Activated T-helper 1 cell treated with anti-CD3 and anti-CD28 coated beads, Interleukin-12 subunit alpha, Interleukin-12 subunit beta, Interleukin-2, Interleukin-4 antibody, amounts not matched to agents 30 ng/mL and 10 ng/mL and 1 ng/mL, durations not matched to agents 14 hours and 24 hours and 36 hours (primary cell): ENCODE data around the gene IFI6. TPM values are rescaled to one million over a fixed set of nuclear protein-coding genes. Genes with fewer than 3 reads are reported as not detected.
"Not testable (repeated sequence)": the region's sequence is repeated elsewhere in the genome, so short reads cannot be mapped to it uniquely, and the experiment has no call there.

Experiments
- DNase-seq: peaks from one replicate; pipeline ENCODE4 v3.0.0; 2021; ENCODE audit warnings: low spot score
- H3K27ac Mint-ChIP-seq: one replicate; pipeline ENCODE4 v1.8.0; 2021; ENCODE audit warnings: mild to moderate bottlenecking, mixed read lengths
- H3K27me3 Mint-ChIP-seq: one replicate; pipeline ENCODE4 v1.8.0; 2022; ENCODE audit warnings: mild to moderate bottlenecking, moderate library complexity, mixed read lengths; ENCODE audit not compliant: insufficient read depth
- H3K36me3 Mint-ChIP-seq: one replicate; pipeline ENCODE4 v1.8.0; 2021; ENCODE audit warnings: low read depth, mixed read lengths
- H3K4me1 Mint-ChIP-seq: one replicate; pipeline ENCODE4 v1.8.0; 2021; ENCODE audit warnings: low read depth, mixed read lengths
- H3K4me3 Mint-ChIP-seq: one replicate; pipeline ENCODE4 v1.8.0; 2021; ENCODE audit warnings: mild to moderate bottlenecking, moderate library complexity, mixed read lengths
- H3K9me3 Mint-ChIP-seq: one replicate; pipeline ENCODE4 v1.8.0; 2021; ENCODE audit warnings: mixed read lengths
- intact Hi-C: fragments of 100-400 bp; cut with micrococcal nuclease; formaldehyde crosslinking; loops from one replicate; pipeline ENCODE4 v1.15.1; 2024
- total RNA-seq: library from RNA; stranded (reverse); gene quantifications from 2 replicates; pipeline ENCODE4 v1.2.3, GENCODE V29; 2022

Gene IFI6
- total RNA-seq, 1 donor from 2014 or later = 71.7 TPM

DNA sequence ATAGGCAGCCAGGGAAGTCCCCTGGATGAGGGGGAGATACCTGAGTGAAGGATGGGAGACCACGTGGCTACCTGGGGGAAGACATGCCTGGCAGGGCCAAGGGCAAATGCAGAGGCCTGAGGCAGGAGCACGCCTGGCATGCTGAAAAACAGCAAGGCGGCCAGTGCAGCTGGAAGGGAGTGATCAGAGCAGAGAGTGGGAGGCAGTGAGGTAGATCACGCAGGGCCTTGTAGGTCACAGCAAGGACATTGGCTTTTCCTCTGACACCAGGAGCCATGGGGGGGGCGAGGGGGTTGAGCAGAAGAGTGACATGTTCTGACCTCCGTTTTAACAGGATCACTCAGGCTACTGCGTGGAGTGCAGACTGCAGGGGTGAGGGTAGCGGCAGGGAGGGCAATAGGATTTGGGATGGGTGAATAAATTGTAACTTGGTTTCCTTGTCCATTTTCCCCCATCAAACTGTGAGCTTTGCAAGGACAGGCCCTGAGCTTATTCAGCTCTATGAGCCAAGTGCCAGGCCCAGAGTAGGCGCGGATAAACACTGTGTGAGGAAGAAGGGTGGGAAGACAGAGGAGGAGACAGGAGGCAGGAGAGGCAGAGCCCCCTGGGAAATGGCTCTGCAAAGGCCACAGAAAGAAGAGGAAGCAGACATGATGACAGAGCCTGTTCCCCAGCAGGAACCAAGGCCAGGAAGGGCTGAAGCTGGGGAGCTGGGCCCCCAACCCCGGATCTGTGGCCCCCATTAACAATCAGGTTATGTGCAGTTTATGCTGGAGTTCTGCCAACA, 16.6 kb downstream of the IFI6 start:
- no peaks in the 10 kb centered on the region for H3K27me3 Mint-ChIP-seq
- no peaks in the 10 kb centered on the region for H3K9me3 Mint-ChIP-seq
- peaks cover 53% of the 10 kb centered on the region for H3K4me1 Mint-ChIP-seq
- H3K27ac Mint-ChIP-seq = peak overlapping the region; percentile 56
- intact Hi-C loops = no loop called here
- DNase-seq = no peak
- H3K36me3 Mint-ChIP-seq = peaks cover 2% of the 10 kb centered on the region
- H3K4me3 Mint-ChIP-seq = no peak overlapping the region

DNA sequence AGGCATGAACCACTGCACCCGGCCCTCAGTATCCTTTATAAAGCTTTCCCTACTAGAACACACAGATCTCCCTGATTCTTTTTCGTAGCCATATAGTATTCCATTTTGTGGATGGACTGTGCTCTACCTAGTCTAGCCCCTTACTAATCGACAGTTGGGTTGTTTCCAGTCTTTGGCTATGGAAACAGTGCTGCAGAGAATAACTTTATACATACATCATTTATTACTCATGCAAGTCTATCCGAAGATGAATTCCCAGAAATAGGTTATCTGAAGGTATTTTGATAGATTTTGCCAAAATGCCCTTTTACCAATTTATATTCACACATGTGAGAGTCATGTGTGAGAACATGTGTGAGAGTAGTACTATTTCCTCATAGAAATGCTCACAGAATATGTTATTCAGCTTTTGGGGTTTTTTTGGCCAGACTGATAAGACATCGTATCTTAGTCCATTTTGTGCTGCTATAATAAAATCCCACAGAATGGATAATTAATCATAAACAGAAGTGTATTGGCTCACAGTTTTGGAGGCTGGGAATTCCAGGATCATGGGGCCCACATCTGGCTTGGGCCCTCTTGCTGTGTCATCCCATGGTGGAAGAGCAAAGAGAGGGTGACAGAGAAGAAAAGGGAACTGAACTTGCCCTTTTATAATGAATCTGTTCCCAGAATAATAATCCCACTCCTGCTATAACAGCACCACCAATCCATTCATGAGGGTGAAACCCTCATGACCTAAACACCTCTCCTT, 19.7 kb downstream of the IFI6 start:
- H3K4me3 Mint-ChIP-seq = no peak overlapping the region
- no peaks in the 10 kb centered on the region for H3K9me3 Mint-ChIP-seq
- H3K27me3 Mint-ChIP-seq = no peaks in the 10 kb centered on the region
- H3K36me3 Mint-ChIP-seq = peaks cover 2% of the 10 kb centered on the region
- DNase-seq = no peak
- intact Hi-C loops = no loop called here
- peak overlapping the region; percentile 81 for H3K27ac Mint-ChIP-seq
- H3K4me1 Mint-ChIP-seq = peaks cover 44% of the 10 kb centered on the region

DNA sequence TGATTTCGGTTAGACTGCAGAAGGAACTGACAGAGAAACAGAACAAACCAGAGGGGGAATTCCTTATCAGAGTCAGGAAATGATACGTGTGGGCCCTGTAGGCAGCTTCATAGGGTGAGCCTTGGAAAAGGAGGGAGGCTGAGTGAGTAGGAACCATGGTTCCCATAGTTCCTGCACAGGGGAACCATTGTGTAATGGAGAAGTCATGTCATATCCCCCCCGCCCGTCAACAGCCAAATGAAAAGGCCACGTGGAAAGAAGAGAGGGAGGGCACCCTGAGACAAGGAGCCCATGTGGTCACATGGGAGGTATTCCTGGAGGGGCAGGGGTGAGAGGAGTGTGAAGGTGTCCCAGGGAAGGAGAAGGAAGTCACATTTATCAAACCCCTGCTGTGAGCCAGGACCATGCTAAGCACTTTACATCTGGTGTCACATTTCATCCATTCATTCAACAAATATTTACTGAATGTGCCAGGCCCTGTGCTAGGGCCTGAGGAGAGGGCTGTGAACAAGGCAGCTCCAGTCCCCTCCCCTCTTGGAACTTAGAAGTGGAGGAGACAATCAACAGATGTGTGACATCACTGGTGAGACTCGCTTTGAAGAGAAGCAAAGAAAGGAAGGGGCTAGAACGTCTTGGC, 21.3 kb downstream of the IFI6 start:
- Mint-ChIP-seq H3K27ac (peak overlapping the region; percentile 96), H3K36me3 (peaks cover 2% of the 10 kb centered on the region), H3K27me3 (no peaks in the 10 kb centered on the region), H3K9me3 (no peaks in the 10 kb centered on the region), H3K4me3 (peak overlapping the region; percentile 3), H3K4me1 (peaks cover 32% of the 10 kb centered on the region)
- intact Hi-C loops = loop anchor here (1.0 kb wide), 1 partner anchor 9 kb away; no protein-coding TSS in a partner anchor
- DNase-seq = no peak

DNA sequence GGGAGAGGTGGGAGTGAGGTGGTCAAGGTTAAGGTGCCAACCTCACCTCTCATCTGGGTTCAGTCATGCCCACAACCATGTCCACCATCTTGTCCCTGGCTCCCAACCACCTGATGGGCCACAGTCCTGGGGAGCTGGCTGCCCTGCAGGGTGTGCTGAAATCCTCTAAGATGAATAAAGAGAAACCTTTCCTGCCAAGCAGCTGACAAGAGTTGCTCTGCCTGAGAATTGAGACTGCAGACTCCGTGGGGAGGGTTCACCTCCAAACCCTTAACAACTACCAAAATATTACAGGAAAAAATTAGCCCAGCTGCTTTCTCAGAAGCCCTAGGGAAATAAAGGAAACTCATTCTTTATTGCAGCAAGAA, 21.8 kb downstream of the IFI6 start:
- Mint-ChIP-seq H3K9me3 (no peaks in the 10 kb centered on the region), H3K4me3 (peak overlapping the region; percentile 3), H3K4me1 (peaks cover 26% of the 10 kb centered on the region), H3K27me3 (no peaks in the 10 kb centered on the region), H3K36me3 (peaks cover 2% of the 10 kb centered on the region), H3K27ac (peak overlapping the region; percentile 96)
- intact Hi-C loops = loop anchor here (1.0 kb wide), 1 partner anchor 9 kb away; no protein-coding TSS in a partner anchor
- DNase-seq = no peak

DNA sequence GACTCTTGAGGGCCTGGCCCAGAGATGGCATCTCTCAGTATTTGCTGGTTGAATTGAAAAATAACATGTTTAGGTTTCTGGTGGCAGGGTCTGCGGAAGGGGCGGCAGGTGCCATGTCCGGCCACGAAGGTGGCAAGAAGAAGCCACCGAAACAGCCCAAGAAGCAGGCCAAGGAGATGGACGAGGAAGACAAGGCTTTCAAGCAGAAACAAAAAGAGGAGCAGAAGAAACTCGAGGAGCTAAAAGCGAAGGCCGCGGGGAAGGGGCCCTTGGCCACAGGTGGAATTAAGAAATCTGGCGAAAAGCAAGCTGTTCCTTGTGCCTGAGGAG, 22.7 kb downstream of the IFI6 start:
- DNase-seq = no peak
- H3K9me3 Mint-ChIP-seq = no peaks in the 10 kb centered on the region
- no peaks in the 10 kb centered on the region for H3K27me3 Mint-ChIP-seq
- peaks cover 27% of the 10 kb centered on the region for H3K4me1 Mint-ChIP-seq
- H3K27ac Mint-ChIP-seq = no peak overlapping the region
- no peak overlapping the region for H3K4me3 Mint-ChIP-seq
- peaks cover 2% of the 10 kb centered on the region for H3K36me3 Mint-ChIP-seq
- intact Hi-C loops = no loop called here

DNA sequence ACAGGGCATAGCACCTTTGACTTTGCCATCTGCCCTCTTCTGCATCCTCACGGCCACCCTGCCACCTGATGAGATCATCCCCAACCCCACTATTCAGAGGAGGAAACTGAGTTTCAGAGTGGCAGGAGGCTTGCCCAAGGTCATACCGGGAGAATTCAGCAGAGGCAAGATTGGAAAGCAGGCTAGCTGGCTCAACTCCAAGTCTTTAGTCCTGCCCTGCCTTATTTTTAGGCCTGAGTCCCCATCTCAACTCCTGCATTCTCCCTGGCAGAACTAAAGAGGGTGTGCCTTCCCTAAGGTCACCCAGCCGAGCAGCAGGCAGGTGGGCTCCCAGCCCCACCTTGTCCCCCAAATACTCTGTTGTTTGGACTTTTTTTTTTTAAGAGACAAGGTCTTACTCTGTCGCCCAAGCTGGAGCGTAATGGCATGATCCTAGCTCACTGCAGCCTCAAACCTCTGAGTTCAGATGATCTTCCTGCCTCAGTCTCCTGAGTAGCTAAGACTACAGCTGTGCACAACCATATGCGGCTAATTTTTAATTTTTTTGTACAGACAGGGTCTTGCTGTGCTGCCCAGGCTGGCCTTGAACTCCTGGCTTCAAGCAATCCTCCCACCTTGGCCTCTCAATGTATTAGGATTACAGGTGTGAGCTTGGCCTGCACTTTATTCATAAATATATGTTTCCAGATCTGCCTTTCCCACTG, 23.2 kb downstream of the IFI6 start:
- H3K4me1 Mint-ChIP-seq = peaks cover 32% of the 10 kb centered on the region
- H3K27ac Mint-ChIP-seq = no peak overlapping the region
- no peak for DNase-seq
- H3K9me3 Mint-ChIP-seq = no peaks in the 10 kb centered on the region
- H3K4me3 Mint-ChIP-seq = no peak overlapping the region
- peaks cover 2% of the 10 kb centered on the region for H3K36me3 Mint-ChIP-seq
- H3K27me3 Mint-ChIP-seq = no peaks in the 10 kb centered on the region
- intact Hi-C loops = no loop called here

DNA sequence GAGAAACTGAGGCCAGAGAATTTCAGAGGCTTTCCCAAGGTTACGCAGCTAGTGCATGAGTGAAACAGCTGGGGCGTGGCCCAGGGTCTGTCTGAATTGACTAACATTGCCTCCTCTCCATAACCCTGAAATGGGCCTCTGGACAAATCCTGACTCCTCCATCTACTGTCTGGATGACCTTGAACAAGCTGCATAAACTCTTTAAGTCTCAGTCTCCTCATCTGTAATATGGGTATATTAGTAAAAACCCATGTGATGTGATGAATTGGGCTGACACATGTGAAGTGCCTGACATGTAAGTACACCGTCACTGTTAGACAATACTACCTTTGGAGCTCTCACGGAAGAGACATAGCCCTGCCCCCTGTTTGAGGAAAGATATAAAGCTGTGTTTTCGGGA, 24.7 kb downstream of the IFI6 start:
- no peak overlapping the region for H3K4me3 Mint-ChIP-seq
- H3K27me3 Mint-ChIP-seq = no peaks in the 10 kb centered on the region
- H3K36me3 Mint-ChIP-seq = peaks cover 2% of the 10 kb centered on the region
- no peaks in the 10 kb centered on the region for H3K9me3 Mint-ChIP-seq
- peaks cover 37% of the 10 kb centered on the region for H3K4me1 Mint-ChIP-seq
- no peak for DNase-seq
- intact Hi-C loops = no loop called here
- peak overlapping the region; percentile 49 for H3K27ac Mint-ChIP-seq

DNA sequence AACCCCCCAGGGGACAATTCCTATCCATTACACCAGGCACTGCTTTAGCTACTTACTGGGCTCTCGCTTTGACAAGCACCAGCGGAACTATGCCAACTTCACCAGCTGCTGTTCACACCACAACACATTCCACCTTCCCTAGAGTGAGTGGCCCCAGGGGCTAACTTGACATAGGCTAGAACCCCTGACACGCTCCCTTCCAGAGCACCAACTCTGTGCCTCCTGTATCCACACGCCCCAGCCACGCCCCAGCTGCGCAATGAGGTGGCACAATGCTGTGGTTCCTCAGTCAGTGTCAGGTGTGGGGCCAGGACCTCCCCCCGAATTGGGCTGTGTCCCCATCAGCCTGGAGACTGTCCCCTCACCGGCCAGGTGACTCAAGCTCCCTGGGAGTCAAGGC, 25.3 kb downstream of the IFI6 start:
- Mint-ChIP-seq H3K27me3 (no peaks in the 10 kb centered on the region), H3K27ac (no peak overlapping the region), H3K9me3 (no peaks in the 10 kb centered on the region), H3K36me3 (peaks cover 2% of the 10 kb centered on the region), H3K4me3 (no peak overlapping the region), H3K4me1 (peaks cover 37% of the 10 kb centered on the region)
- DNase-seq = no peak
- intact Hi-C loops = no loop called here

DNA sequence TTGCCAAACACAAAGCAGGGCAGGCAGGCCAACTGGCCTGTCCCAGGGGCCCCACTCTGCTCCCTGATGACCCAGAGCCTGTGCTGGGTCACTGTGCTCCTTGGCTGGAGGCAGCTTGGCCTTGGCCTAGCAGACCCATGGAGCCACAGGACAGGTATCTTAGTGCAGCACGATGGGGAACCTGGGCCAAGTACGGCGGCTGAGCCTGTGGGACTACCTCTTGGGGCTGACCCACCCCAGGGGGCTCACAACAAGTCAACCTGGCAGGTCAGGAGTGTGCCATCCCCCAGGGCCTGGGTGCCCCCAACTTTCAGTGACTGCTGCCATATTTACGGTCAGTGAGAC, 26.9 kb downstream of the IFI6 start:
- H3K4me3 Mint-ChIP-seq = no peak overlapping the region
- no peak for DNase-seq
- peaks cover 25% of the 10 kb centered on the region for H3K4me1 Mint-ChIP-seq
- no peaks in the 10 kb centered on the region for H3K36me3 Mint-ChIP-seq
- no peaks in the 10 kb centered on the region for H3K9me3 Mint-ChIP-seq
- intact Hi-C loops = no loop called here
- H3K27ac Mint-ChIP-seq = no peak overlapping the region
- no peaks in the 10 kb centered on the region for H3K27me3 Mint-ChIP-seq

DNA sequence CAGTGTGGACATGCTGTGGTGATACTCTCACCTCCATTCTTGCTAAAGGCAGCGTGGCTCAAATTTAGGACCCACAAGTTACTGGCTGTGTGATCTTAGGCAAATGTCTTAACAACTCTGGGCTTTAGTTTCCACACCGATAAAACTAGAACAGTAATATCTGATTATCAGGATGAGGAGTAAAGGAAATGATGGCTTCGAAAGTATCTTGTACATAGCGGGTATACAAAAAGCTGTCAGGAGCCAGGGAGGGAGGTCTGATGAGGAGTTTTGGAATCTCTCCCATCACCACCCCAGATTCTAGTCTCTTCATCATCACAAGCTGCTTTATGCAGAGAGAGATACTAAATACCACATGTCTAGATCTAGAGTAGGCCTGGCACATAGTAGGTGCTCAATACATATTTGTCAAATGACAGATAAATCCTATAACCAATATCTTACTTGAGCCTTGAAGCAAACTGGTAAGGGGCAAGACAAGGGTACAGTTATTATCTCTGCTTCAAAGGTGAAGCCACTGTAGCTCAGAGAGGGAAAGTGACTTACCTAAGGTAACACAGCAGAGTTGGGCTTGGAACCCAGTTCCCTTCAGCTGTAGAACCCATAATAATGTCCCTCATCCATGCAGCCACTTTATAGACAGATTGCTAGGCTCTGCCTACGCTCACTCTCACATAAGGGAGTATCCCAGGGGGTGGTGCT, 27.5 kb downstream of the IFI6 start:
- no peak for DNase-seq
- Mint-ChIP-seq H3K9me3 (no peaks in the 10 kb centered on the region), H3K27me3 (no peaks in the 10 kb centered on the region), H3K27ac (no peak overlapping the region), H3K36me3 (no peaks in the 10 kb centered on the region), H3K4me3 (no peak overlapping the region), H3K4me1 (peaks cover 20% of the 10 kb centered on the region)
- intact Hi-C loops = loop anchor here (1.0 kb wide), 1 partner anchor 19 kb away; no protein-coding TSS in a partner anchor

DNA sequence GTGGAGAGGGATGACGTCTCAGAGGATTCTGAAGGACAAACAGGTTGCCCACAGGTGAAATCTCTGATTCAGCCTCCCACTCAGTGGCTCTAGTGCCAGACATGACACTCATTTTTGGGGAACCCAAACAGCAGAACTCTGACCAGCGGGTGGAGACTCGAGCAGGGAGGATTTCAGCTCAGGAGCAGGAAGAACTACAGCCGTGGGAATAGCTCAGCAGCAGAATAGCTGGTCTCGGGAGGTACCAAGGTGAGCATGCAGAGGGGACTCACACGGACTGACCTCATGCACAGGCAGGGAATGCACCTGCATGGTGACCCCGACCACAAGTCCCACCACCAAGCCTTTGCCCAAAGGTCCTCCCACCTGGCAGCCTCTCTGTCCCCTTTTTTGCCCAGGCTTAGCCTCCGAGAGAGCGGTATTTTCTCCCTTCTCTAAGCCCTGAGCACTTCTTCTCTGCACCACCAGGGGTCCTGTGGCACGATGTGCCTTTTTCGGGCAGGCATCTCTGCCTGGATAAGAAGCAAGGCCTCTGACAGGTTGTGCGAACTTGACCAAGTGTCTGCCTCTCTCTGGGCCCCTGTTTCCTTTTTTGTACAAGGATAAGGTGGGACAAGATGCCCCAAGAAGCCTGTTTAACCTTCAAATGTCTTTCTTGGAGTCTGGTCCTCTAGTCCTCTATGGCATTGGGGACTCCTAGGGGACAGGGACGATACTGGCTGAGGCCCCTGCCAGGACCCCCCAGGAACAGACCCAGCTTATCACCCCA, 28.2 kb downstream of the IFI6 start:
- H3K27ac Mint-ChIP-seq = peak overlapping the region; percentile 44

DNA sequence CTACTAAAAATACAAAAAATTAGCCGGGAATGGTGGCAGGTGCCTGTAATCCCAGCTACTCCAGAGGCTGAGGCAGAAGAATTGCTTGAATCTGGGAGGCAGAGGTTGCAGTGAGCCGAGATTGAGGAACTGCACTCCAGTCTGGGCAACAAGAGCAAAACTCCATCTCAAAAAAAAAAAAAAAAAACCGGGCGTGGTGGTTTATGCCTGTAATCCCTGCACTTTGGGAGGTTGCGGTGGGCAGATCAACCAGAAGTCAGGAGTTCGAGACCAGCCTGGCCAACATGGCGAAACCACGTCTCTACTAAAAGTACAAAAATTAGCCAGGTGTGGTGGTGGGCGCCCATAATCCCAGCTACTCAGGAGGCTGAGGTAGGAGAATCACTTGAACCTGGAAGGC, 31.5 kb downstream of the IFI6 start:
- DNase-seq, H3K4me3 Mint-ChIP-seq, H3K27me3 Mint-ChIP-seq, H3K36me3 Mint-ChIP-seq, H3K9me3 Mint-ChIP-seq, intact Hi-C loops: not testable (repeated sequence)
- Mint-ChIP-seq H3K27ac (peak overlapping the region; percentile 45), H3K4me1 (peaks cover 34% of the 10 kb centered on the region)

More for the DNA sequence above, 28.2 kb downstream of the IFI6 start:
- H3K27me3 Mint-ChIP-seq = no peaks in the 10 kb centered on the region
- DNase-seq = peak; percentile 59
- peaks cover 15% of the 10 kb centered on the region for H3K4me1 Mint-ChIP-seq
- intact Hi-C loops = loop anchor here (1.0 kb wide), 1 partner anchor 20 kb away; no protein-coding TSS in a partner anchor
- H3K36me3 Mint-ChIP-seq = no peaks in the 10 kb centered on the region
- no peak overlapping the region for H3K4me3 Mint-ChIP-seq
- H3K9me3 Mint-ChIP-seq = no peaks in the 10 kb centered on the region
